Testis (tissue), 2 donors: ENCODE data around the gene VWA2.

Experiments
- CTCF ChIP-seq, 3 experiments: fragments of 450-650 bp in 2 of 3; fragments of 200-600 bp in 1 of 3; sonication (generic) in 1 of 3; IDR thresholded peaks; one replicate each; pipeline ENCODE4 v1.5.1; 2016 to 2019; ENCODE audit warnings: antibody characterized with exemption in 3 of 3, mild to moderate bottlenecking in 2 of 3, moderate library complexity in 1 of 3
- POLR2A ChIP-seq: fragments of 450-650 bp; IDR thresholded peaks from one replicate; pipeline ENCODE4 v1.6.1; 2017; ENCODE audit warnings: antibody characterized with exemption, mild to moderate bottlenecking, moderate library complexity

GRCh38 chr10:114300036-114300645 lies 61.1 kb downstream of the VWA2 start:
- no peak for TF ChIP-seq CTCF (IDR thresholded peaks at IDR 0.05)
- no peak for TF ChIP-seq POLR2A
